Uterus (tissue), 2 donors: ENCODE data around the gene BAG3.
"Not testable (repeated sequence)": the region's sequence is repeated elsewhere in the genome, so short reads cannot be mapped to it uniquely, and the experiment has no call there.

Experiments
- POLR2A ChIP-seq, 2 donors: fragments of 450-650 bp; IDR thresholded peaks; one replicate each; pipeline ENCODE4 v1.6.1; 2016; ENCODE audit warnings: antibody characterized with exemption in 2 of 2, mild to moderate bottlenecking in 1 of 2, moderate library complexity in 1 of 2
- TF ChIP-seq, protein P1 (sequence below), 4 experiments: fragments of 200-600 bp in 2 of 4; fragments of 450-650 bp in 2 of 4; sonication (generic) in 2 of 4; IDR thresholded peaks; one replicate each; pipeline ENCODE4 v1.5.1; 2016 to 2019; ENCODE audit warnings: antibody characterized with exemption in 4 of 4, mild to moderate bottlenecking in 2 of 4, moderate library complexity in 1 of 4

DNA sequence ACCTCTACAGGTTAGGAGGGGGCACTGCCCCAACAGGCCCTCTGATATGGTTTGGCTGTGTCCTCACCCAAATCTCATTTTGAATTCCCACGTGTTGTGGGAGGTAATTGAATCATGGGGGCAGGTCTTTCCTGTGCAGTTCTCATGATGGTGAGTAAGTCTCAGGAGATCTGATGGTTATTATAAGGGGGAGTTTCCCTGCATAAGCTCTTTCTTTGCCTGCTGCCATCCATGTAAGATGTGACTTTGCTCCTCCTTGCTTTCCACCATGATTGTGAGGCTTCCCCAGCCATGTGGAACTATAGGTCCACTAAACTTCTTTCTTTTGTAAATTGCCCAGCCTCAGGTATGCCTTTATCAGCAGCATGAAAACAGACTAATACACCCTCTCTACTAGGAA lies 59.8 kb downstream of the BAG3 start:
- TF ChIP-seq, protein P1, sequence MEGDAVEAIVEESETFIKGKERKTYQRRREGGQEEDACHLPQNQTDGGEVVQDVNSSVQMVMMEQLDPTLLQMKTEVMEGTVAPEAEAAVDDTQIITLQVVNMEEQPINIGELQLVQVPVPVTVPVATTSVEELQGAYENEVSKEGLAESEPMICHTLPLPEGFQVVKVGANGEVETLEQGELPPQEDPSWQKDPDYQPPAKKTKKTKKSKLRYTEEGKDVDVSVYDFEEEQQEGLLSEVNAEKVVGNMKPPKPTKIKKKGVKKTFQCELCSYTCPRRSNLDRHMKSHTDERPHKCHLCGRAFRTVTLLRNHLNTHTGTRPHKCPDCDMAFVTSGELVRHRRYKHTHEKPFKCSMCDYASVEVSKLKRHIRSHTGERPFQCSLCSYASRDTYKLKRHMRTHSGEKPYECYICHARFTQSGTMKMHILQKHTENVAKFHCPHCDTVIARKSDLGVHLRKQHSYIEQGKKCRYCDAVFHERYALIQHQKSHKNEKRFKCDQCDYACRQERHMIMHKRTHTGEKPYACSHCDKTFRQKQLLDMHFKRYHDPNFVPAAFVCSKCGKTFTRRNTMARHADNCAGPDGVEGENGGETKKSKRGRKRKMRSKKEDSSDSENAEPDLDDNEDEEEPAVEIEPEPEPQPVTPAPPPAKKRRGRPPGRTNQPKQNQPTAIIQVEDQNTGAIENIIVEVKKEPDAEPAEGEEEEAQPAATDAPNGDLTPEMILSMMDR (IDR thresholded peaks at IDR 0.05), result not testable (repeated sequence)
- TF ChIP-seq POLR2A (IDR thresholded peaks at IDR 0.05), result not testable (repeated sequence)
